Endothelial cell of umbilical vein (primary cell): Measurements from ENCODE around the gene AFDN. TPM values are rescaled to one million over a fixed set of nuclear protein-coding genes. Genes with fewer than 3 reads are reported as not detected.

Experiments
- BruUV-seq: library from RNA; stranded (reverse); fragments of 400-500 nt; replicated peaks from 2 replicates; lab custom pipeline; 2021; lab: Mats Ljungman, UMichigan
- CTCF ChIA-PET: fragments of 300-600, 350-600 bp; sonication (Branson Sonifier 250); formaldehyde crosslinking; loops from one replicate; lab custom pipeline; 2021; ENCODE audit warnings: antibody characterized with exemption, inconsistent platforms; lab: Charles Lee
- POLR2A ChIA-PET: fragments of 300-600, 350-600 bp; sonication (Branson Sonifier 250); formaldehyde crosslinking; loops from one replicate; lab custom pipeline; 2021; ENCODE audit warnings: antibody characterized with exemption, inconsistent platforms; lab: Charles Lee
- DNase-seq: peaks from one replicate; pipeline ENCODE4 v3.0.0-alpha.2; 2011; ENCODE audit warnings: low read depth, low spot score
- FAIRE-seq: peaks from 2 replicates; lab custom pipeline; 2011; peaks lifted over from hg19 to GRCh38; lab: Jason Lieb, UNC
- H2AFZ ChIP-seq: 2 replicates; pipeline ENCODE4 v1.6.0; 2012; ENCODE audit warnings: low read depth, low read length, control low read depth, inconsistent platforms
- H3K27ac ChIP-seq: 2 replicates; pipeline ENCODE4 v1.5.1; 2011; ENCODE audit warnings: low read depth, mild to moderate bottlenecking, control low read depth, low read length, moderate library complexity; ENCODE audit not compliant: insufficient read depth
- H3K27me3 ChIP-seq, 2 experiments: 2 replicates each; pipeline versions ENCODE4 v1.6.0 to v1.6.1; 2011; ENCODE audit warnings: low read length in 2 of 2, mixed read lengths in 1 of 2; ENCODE audit not compliant: control insufficient read depth in 2 of 2, insufficient read depth in 2 of 2
- H3K36me3 ChIP-seq, 2 experiments: 2 replicates in 1 of 2; 3 replicates in 1 of 2; pipeline ENCODE4 v1.5.1; 2011; ENCODE audit warnings: low read length in 2 of 2, mild to moderate bottlenecking in 1 of 2, moderate library complexity in 1 of 2; ENCODE audit not compliant: control insufficient read depth in 2 of 2, insufficient read depth in 2 of 2; ENCODE audit errors: extremely low read depth in 1 of 2
- H3K4me1 ChIP-seq: 3 replicates; pipeline ENCODE4 v1.5.1; 2011; ENCODE audit warnings: mild to moderate bottlenecking, low read length; ENCODE audit not compliant: control insufficient read depth, insufficient read depth; ENCODE audit errors: extremely low read depth
- H3K4me2 ChIP-seq: 2 replicates; pipeline ENCODE4 v1.6.1; 2011; ENCODE audit warnings: low read length, control low read depth, mixed read lengths; ENCODE audit not compliant: insufficient read depth
- H3K4me3 ChIP-seq, 3 experiments: fragments of 200-600 bp in 1 of 3; sonication (generic), shearing (Covaris generic) in 1 of 3; replicated peaks in 1 of 3; 2 replicates each; pipeline ENCODE4 v1.5.1; 2011 to 2016; ENCODE audit warnings: control low read depth in 3 of 3, low read length in 3 of 3, mild to moderate bottlenecking in 2 of 3, inconsistent platforms in 1 of 3, low read depth in 1 of 3, moderate library complexity in 1 of 3; ENCODE audit not compliant: insufficient read depth in 1 of 3
- H3K79me2 ChIP-seq: 2 replicates; pipeline ENCODE4 v1.6.0; 2012; ENCODE audit warnings: low read length, inconsistent platforms; ENCODE audit not compliant: control insufficient read depth, insufficient read depth
- H3K9ac ChIP-seq: replicated peaks from 2 replicates; pipeline ENCODE3; 2011; ENCODE audit warnings: low read length, control low read depth; ENCODE audit not compliant: insufficient read depth; ENCODE audit errors: extremely low read depth
- H3K9me1 ChIP-seq: replicated peaks from 3 replicates; pipeline ENCODE4 v1.6.0; 2011; ENCODE audit warnings: mild to moderate bottlenecking, low read length; ENCODE audit not compliant: control insufficient read depth, insufficient read depth; ENCODE audit errors: extremely low read depth
- H3K9me3 ChIP-seq: replicated peaks from 2 replicates; pipeline ENCODE4 v1.5.1; 2012; ENCODE audit warnings: low read length, inconsistent platforms; ENCODE audit not compliant: control insufficient read depth, insufficient read depth
- H4K20me1 ChIP-seq: replicated peaks from 2 replicates; pipeline ENCODE3; 2011; ENCODE audit warnings: mild to moderate bottlenecking, low read length; ENCODE audit not compliant: control insufficient read depth, insufficient read depth; ENCODE audit errors: extremely low read depth
- CTCF ChIP-seq, 2 donors: IDR thresholded peaks; 1 replicate in 1 of 2; 2 replicates in 1 of 2; pipeline ENCODE4 v1.5.1; 2011; ENCODE audit warnings: low read length in 2 of 2, mild to moderate bottlenecking in 2 of 2, moderate library complexity in 2 of 2, control low read depth in 1 of 2, inconsistent platforms in 1 of 2, low read depth in 1 of 2; ENCODE audit not compliant: insufficient read depth in 1 of 2; ENCODE audit errors: extremely low read depth in 1 of 2
- EZH2 ChIP-seq: IDR thresholded peaks from 2 replicates; pipeline ENCODE4 v1.6.1; 2012; ENCODE audit warnings: borderline replicate concordance, low read depth, mild to moderate bottlenecking, moderate library complexity, low read length, inconsistent platforms; ENCODE audit not compliant: severe bottlenecking
- FOS ChIP-seq: IDR thresholded peaks from 2 replicates; pipeline ENCODE4 v1.6.1; 2011; ENCODE audit warnings: mild to moderate bottlenecking, low read length, moderate library complexity, borderline replicate concordance; ENCODE audit not compliant: insufficient read depth
- GATA2 ChIP-seq: IDR thresholded peaks from 2 replicates; pipeline ENCODE4 v1.7.0; 2011; ENCODE audit warnings: low read depth, mild to moderate bottlenecking, moderate library complexity, mixed read lengths, low read length; ENCODE audit not compliant: insufficient read length, insufficient read depth
- JUN ChIP-seq: IDR thresholded peaks from 2 replicates; pipeline ENCODE4 v1.6.1; 2011; ENCODE audit warnings: borderline replicate concordance, low read depth; ENCODE audit not compliant: insufficient read length, insufficient read depth
- MAX ChIP-seq: IDR thresholded peaks from 2 replicates; pipeline ENCODE4 v1.6.1; 2011; ENCODE audit not compliant: insufficient read depth, insufficient read length
- MYC ChIP-seq: IDR thresholded peaks from one replicate; pipeline ENCODE4 v1.6.1; 2011; ENCODE audit warnings: mild to moderate bottlenecking, low read depth, low read length
- POLR2A ChIP-seq: IDR thresholded peaks from 2 replicates; pipeline ENCODE4 v1.6.1; 2012; ENCODE audit warnings: low read depth, mild to moderate bottlenecking, control low read depth, low read length
- POLR2AphosphoS5 ChIP-seq: IDR thresholded peaks from 2 replicates; pipeline ENCODE4 v1.6.1; 2012; ENCODE audit warnings: low read depth, mild to moderate bottlenecking, control low read depth, low read length, moderate library complexity; ENCODE audit not compliant: insufficient read depth
- dilution Hi-C: fragments of 300-500 bp; cut with MboI; formaldehyde crosslinking; loops from one replicate; pipeline ENCODE4 v1.15.0; 2019; ENCODE audit warnings: low sequenced_read_pairs; ENCODE audit not compliant: extremely low pct_ligation_motif_present
- intact Hi-C: fragments of 100-400 bp; cut with micrococcal nuclease; formaldehyde crosslinking; loops from one replicate; pipeline ENCODE4 v1.10.0; 2022
- polyA plus RNA-seq, 4 experiments: library from polyadenylated mRNA; depleted of rRNA in 3 of 4; stranded (reverse) in 3 of 4; unstranded in 1 of 4; fragments of >200 nt; gene quantifications; 2 replicates each; pipeline versions ENCODE4 v1.2.1 to v1.2.3, GENCODE V29; 2011 to 2012; ENCODE audit warnings: missing spikeins in 1 of 4
- total RNA-seq: library from RNA; stranded (reverse); gene quantifications from 2 replicates; pipeline ENCODE4 v1.2.3, GENCODE V29; 2021

AFDN gene
- total and polyA plus RNA-seq, 2 donors (not counting 3 experiments of a cell fraction or from before 2014, with no cell fraction given), result 31.0 to 134 TPM

- Histone ChIP-seq H3K9ac (no peak overlapping the region), H3K36me3 (peaks cover 7 to 8% of the 10 kb centered on the region in 2 experiments), H3K27ac (no peak overlapping the region), H2AFZ (no peak overlapping the region), H3K9me1 (no peaks in the 10 kb centered on the region), H3K4me3 (no peak overlapping the region), H3K79me2 (no peaks in the 10 kb centered on the region), H3K27me3 (no peaks in the 10 kb centered on the region), H3K4me1 (no peaks in the 10 kb centered on the region), H4K20me1 (no peaks in the 10 kb centered on the region), H3K4me2 (no peak overlapping the region), H3K9me3 (no peaks in the 10 kb centered on the region)
- dilution Hi-C loops (no loop called here), intact Hi-C loops (no loop called here)
- no peak for TF ChIP-seq GATA2
- no peak for TF ChIP-seq CTCF (IDR thresholded peaks at IDR 0.05; ENCODE audit: extremely low read depth in 1 of 2, insufficient read depth in 1 of 2, low read depth in 1 of 2, low read length in 2 of 2)
- no peak for TF ChIP-seq POLR2A
- no peak for TF ChIP-seq JUN
- no peak for TF ChIP-seq FOS
- no peak for TF ChIP-seq EZH2
- TF ChIP-seq POLR2AphosphoS5, result no peak
- no peak for TF ChIP-seq MAX
- no peak for TF ChIP-seq MYC
- no peak for DNase-seq
- no TSS peak for BruUV-seq
- FAIRE-seq, result no peak
- CTCF ChIA-PET, result no interaction called here
- POLR2A ChIA-PET, result no interaction called here
These were observed 130.3 kb downstream of the AFDN start for GRCh38 chr6:167956983-167957492.
